ENCODE measurements around the gene BRSK2. TPM values are rescaled to one million over a fixed set of nuclear protein-coding genes. Genes with fewer than 3 reads are reported as not detected.

Gene BRSK2
- total and polyA plus RNA-seq, 9 of the 15 experiments (the other 6 are each of a cell fraction or from before 2014, with no cell fraction given) = 0.06 to 0.52 (median 0.18) TPM; not detected in 5

GRCh38 chr11:1351278-1351937, 38.3 kb upstream of the BRSK2 start:
- in situ Hi-C loops (cut with MboI) (no loop called here), intact Hi-C loops (cut with micrococcal nuclease) (no loop called here)
- Histone ChIP-seq H3K9me1 (ENCODE audit: control insufficient read depth, insufficient read depth, low read length) (no peaks in the 10 kb centered on the region), H3K9me3 (replicated peaks; ENCODE audit: control insufficient read depth, insufficient read depth, low read depth, low read length) (no peaks in the 10 kb centered on the region), H3K36me3 (ENCODE audit: control insufficient read depth, insufficient read depth, low read length) (no peaks in the 10 kb centered on the region), H3K4me2 (ENCODE audit: insufficient read depth, low read length) (no peak overlapping the region), H3K4me3 (no peak overlapping the region), H2AFZ (ENCODE audit: low read depth, low read length) (peak overlapping the region; percentile 1; the same call in 1 of the 2 replicates), H3K27ac (ENCODE audit: extremely low read depth, low read depth, low read length) (peak overlapping the region; percentile 70; the same call in 2 of the 3 replicates), H3K9ac (ENCODE audit: insufficient read depth in 1 of 2, low read depth in 2 of 2, low read length in 2 of 2) (peak overlapping the region in 1 of 2 experiments; percentile 61; a peak in 3 of 4 replicates), H4K20me1 (replicated peaks; ENCODE audit: control insufficient read depth, insufficient read depth, low read length) (no peaks in the 10 kb centered on the region), H3K27me3 (ENCODE audit: control insufficient read depth in 2 of 2, insufficient read depth in 2 of 2, low read length in 2 of 2) (peaks cover 22 to 64% of the 10 kb centered on the region in 2 experiments; a peak in 4 of 5 replicates), H3K79me2 (ENCODE audit: control insufficient read depth, insufficient read depth, low read length) (no peaks in the 10 kb centered on the region), H3K4me1 (replicated peaks in 1 of 2; ENCODE audit: control insufficient read depth in 2 of 2, insufficient read depth in 2 of 2, low read length in 2 of 2) (peaks cover 7 to 40% of the 10 kb centered on the region in 2 experiments; a peak in 4 of 5 replicates)
- CTCF ChIA-PET (ENCODE audit: low intra/inter-chr PET ratio) = no interaction called here
- peak; percentile 79 for ATAC-seq
- DNase-seq (ENCODE audit: extremely low read depth in 1 of 4, low spot score in 3 of 4) = peak; percentile 71 to 81 (median 75)
- POLR2A ChIA-PET = interaction anchor here (0.5 to 1.2 kb wide), 8 partner anchors 12 to 1310 kb away, joined by 3 to 5 read pairs (median 3); no protein-coding TSS in a partner anchor
- FAIRE-seq = peak; percentile 64
- no TSS peak for BruUV-seq (replicated peaks)
- 2% methylated on average over 12 of the region's 12 CpGs for WGBS (ENCODE audit: insufficient coverage, low coverage, missing lambda C conversion rate)
- TF ChIP-seq L3MBTL2 (IDR thresholded peaks at IDR 0.05) (no peak), ZNF174 (CRISPR knock-in tag; IDR thresholded peaks at IDR 0.05) (no peak), ZNF707 (CRISPR knock-in tag; conservative IDR thresholded peaks at IDR 0.05) (no peak), POLR2B (IDR thresholded peaks at IDR 0.05; ENCODE audit: low read depth, partially characterized antibody) (peak; percentile 85), ZNF311 (CRISPR knock-in tag; IDR thresholded peaks at IDR 0.05) (no peak), MTA3 (IDR thresholded peaks at IDR 0.05; ENCODE audit: borderline replicate concordance) (peak; percentile 77), EWSR1 (IDR thresholded peaks at IDR 0.05; ENCODE audit: borderline replicate concordance, low read depth, partially characterized antibody) (no peak), ELF4 (CRISPR knock-in tag; IDR thresholded peaks at IDR 0.05) (no peak), CBX1 (IDR thresholded peaks at IDR 0.05; ENCODE audit: low read depth) (peak; percentile 93), TEAD1 (CRISPR knock-in tag; IDR thresholded peaks at IDR 0.05) (no peak), ZNF347 (CRISPR knock-in tag; IDR thresholded peaks at IDR 0.05; ENCODE audit: low read depth) (no peak), LEF1 (IDR thresholded peaks at IDR 0.05) (no peak), ZNF140 (CRISPR knock-in tag; IDR thresholded peaks at IDR 0.05) (no peak), CBFB (CRISPR knock-in tag; IDR thresholded peaks at IDR 0.05) (no peak), ARID2 (IDR thresholded peaks at IDR 0.05) (no peak), NR2C2 (CRISPR knock-in tag; IDR thresholded peaks at IDR 0.05) (no peak), NR2C2 (tag; IDR thresholded peaks at IDR 0.05) (no peak), STAT5B (CRISPR knock-in tag; IDR thresholded peaks at IDR 0.05) (no peak), TEAD4 (IDR thresholded peaks at IDR 0.05; ENCODE audit: low read length) (peak; percentile 83), TEAD4 (CRISPR knock-in tag; IDR thresholded peaks at IDR 0.05; ENCODE audit: borderline replicate concordance) (no peak), PCBP1 (IDR thresholded peaks at IDR 0.05; ENCODE audit: low read depth, low read length, poor library complexity, severe bottlenecking) (no peak), MXI1 (IDR thresholded peaks at IDR 0.05; ENCODE audit: low read depth, low read length) (no peak), NCOR1 (IDR thresholded peaks at IDR 0.05) (peak; percentile 47; the same call in 1 of the 2 replicates), MED1 (CRISPR knock-in tag; IDR thresholded peaks at IDR 0.05; ENCODE audit: borderline replicate concordance) (no peak), ZFPM2 (CRISPR knock-in tag; IDR thresholded peaks at IDR 0.05) (no peak), NFIX (CRISPR knock-in tag; IDR thresholded peaks at IDR 0.05; ENCODE audit: low read depth) (no peak)

All from K562 (cell line).